H1 (cell line): ENCODE data around the gene RCSD1. TPM values are rescaled to one million over a fixed set of nuclear protein-coding genes. Genes with fewer than 3 reads are reported as not detected.

Experiments used
- CTCF ChIA-PET: fragments of 300-600 bp; sonication (Branson Sonifier 250); formaldehyde crosslinking; loops from one replicate; lab custom pipeline; 2021; ENCODE audit not compliant: partially characterized antibody; lab: Charles Lee
- POLR2A ChIA-PET: fragments of 300-600 bp; sonication (Branson Sonifier 250); formaldehyde crosslinking; loops from one replicate; lab custom pipeline; 2021; ENCODE audit warnings: inconsistent platforms; ENCODE audit not compliant: partially characterized antibody; lab: Charles Lee
- DNase-seq, 2 experiments: peaks; one replicate each; pipeline versions ENCODE4 v3.0.0 to v3.0.0-alpha.2; 2010 to 2022; ENCODE audit warnings: low spot score in 2 of 2, low read depth in 1 of 2, mixed read lengths in 1 of 2
- FAIRE-seq: peaks from 2 replicates; lab custom pipeline; 2011; peaks lifted over from hg19 to GRCh38; lab: Jason Lieb, UNC
- H2AFZ ChIP-seq: 2 replicates; pipeline ENCODE4 v1.8.1; 2012; ENCODE audit warnings: low read length, inconsistent platforms
- H2AK5ac ChIP-seq: 2 replicates; pipeline ENCODE4 v1.6.1; 2013; ENCODE audit warnings: low read depth, low read length
- H2BK120ac ChIP-seq: replicated peaks from 2 replicates; pipeline ENCODE3; 2013; ENCODE audit warnings: low read depth, low read length, inconsistent platforms
- H2BK12ac ChIP-seq: 2 replicates; pipeline ENCODE4 v1.6.1; 2013; ENCODE audit warnings: low read depth, low read length
- H2BK15ac ChIP-seq: 2 replicates; pipeline ENCODE4 v1.6.1; 2013; ENCODE audit warnings: low read length
- H2BK20ac ChIP-seq: 2 replicates; pipeline ENCODE4 v1.6.1; 2013; ENCODE audit warnings: low read length
- H2BK5ac ChIP-seq: 2 replicates; pipeline ENCODE4 v1.6.1; 2013; ENCODE audit warnings: low read depth, low read length
- H3K14ac ChIP-seq: 2 replicates; pipeline ENCODE4 v1.6.1; 2013; ENCODE audit warnings: inconsistent platforms; ENCODE audit not compliant: insufficient read length
- H3K18ac ChIP-seq: 2 replicates; pipeline ENCODE4 v1.6.1; 2013; ENCODE audit warnings: low read length; ENCODE audit errors: extremely low read depth
- H3K23ac ChIP-seq: 2 replicates; pipeline ENCODE4 v1.6.1; 2013; ENCODE audit warnings: inconsistent platforms; ENCODE audit not compliant: insufficient read length
- H3K23me2 ChIP-seq: 2 replicates; pipeline ENCODE4 v1.6.1; 2013; ENCODE audit warnings: low read depth, low read length
- H3K27ac ChIP-seq: 2 replicates; pipeline ENCODE4 v1.6.1; 2011; ENCODE audit warnings: low read depth, low read length, inconsistent platforms
- H3K27me3 ChIP-seq, 4 experiments: replicated peaks in 1 of 4; 1 replicate in 1 of 4; 2 replicates in 3 of 4; pipeline versions ENCODE4 v1.6.1 to v1.8.1; 2011 to 2013; ENCODE audit warnings: low read length in 3 of 4, mild to moderate bottlenecking in 3 of 4, inconsistent platforms in 2 of 4, mixed read lengths in 2 of 4, moderate library complexity in 1 of 4; ENCODE audit not compliant: control insufficient read depth in 3 of 4, insufficient read depth in 3 of 4; ENCODE audit errors: extremely low read depth in 1 of 4
- H3K36me3 ChIP-seq, 4 experiments: 2 replicates each; pipeline versions ENCODE4 v1.6.1 to v1.8.1; 2011 to 2013; ENCODE audit warnings: mild to moderate bottlenecking in 4 of 4, low read length in 3 of 4, moderate library complexity in 2 of 4, control low read depth in 1 of 4, inconsistent platforms in 1 of 4; ENCODE audit not compliant: insufficient read depth in 4 of 4, control insufficient read depth in 2 of 4
- H3K4ac ChIP-seq: replicated peaks from 2 replicates; pipeline ENCODE3; 2013; ENCODE audit warnings: low read length, low read depth, mixed read lengths, inconsistent platforms; ENCODE audit not compliant: insufficient read length
- H3K4me1 ChIP-seq, 4 experiments: replicated peaks in 1 of 4; 1 replicate in 1 of 4; 2 replicates in 3 of 4; pipeline versions ENCODE4 v1.6.1 to v1.8.1; 2011 to 2013; ENCODE audit warnings: low read length in 3 of 4, inconsistent platforms in 2 of 4, mixed read lengths in 1 of 4; ENCODE audit not compliant: insufficient read depth in 4 of 4, control insufficient read depth in 3 of 4
- H3K4me2 ChIP-seq, 2 experiments: 2 replicates each; pipeline versions ENCODE4 v1.6.1 to v1.8.1; 2011 to 2013; ENCODE audit warnings: low read depth in 2 of 2, low read length in 2 of 2, control low read depth in 1 of 2, inconsistent platforms in 1 of 2, mild to moderate bottlenecking in 1 of 2; ENCODE audit not compliant: insufficient read depth in 1 of 2
- H3K4me3 ChIP-seq, 4 experiments: fragments of 200-600, 300-600 bp in 1 of 4; sonication (generic), shearing (Covaris generic), sonication (Bioruptor Twin) in 1 of 4; 2 replicates each; pipeline versions ENCODE4 v1.5.1 to v1.8.1; 2011 to 2016; ENCODE audit warnings: low read length in 4 of 4, low read depth in 3 of 4, control low read depth in 2 of 4, inconsistent platforms in 2 of 4, mild to moderate bottlenecking in 2 of 4, mixed read lengths in 1 of 4, moderate library complexity in 1 of 4; ENCODE audit not compliant: insufficient read depth in 2 of 4; ENCODE audit errors: extremely low read depth in 1 of 4
- H3K56ac ChIP-seq: replicated peaks from 2 replicates; pipeline ENCODE3; 2013; ENCODE audit warnings: low read depth, mild to moderate bottlenecking, mixed read lengths, low read length, inconsistent platforms; ENCODE audit not compliant: insufficient read length
- H3K79me1 ChIP-seq: 2 replicates; pipeline ENCODE4 v1.6.1; 2013; ENCODE audit warnings: low read depth, low read length, control low read depth
- H3K79me2 ChIP-seq, 2 experiments: 2 replicates each; pipeline versions ENCODE4 v1.6.1 to v1.8.1; 2012 to 2013; ENCODE audit warnings: low read length in 2 of 2, mild to moderate bottlenecking in 2 of 2, inconsistent platforms in 1 of 2; ENCODE audit not compliant: insufficient read depth in 2 of 2, control insufficient read depth in 1 of 2
- H3K9ac ChIP-seq, 4 experiments: replicated peaks in 1 of 4; 1 replicate in 1 of 4; 2 replicates in 3 of 4; pipeline versions ENCODE4 v1.6.1 to v1.8.1; 2011 to 2013; ENCODE audit warnings: low read depth in 3 of 4, low read length in 3 of 4, control low read depth in 2 of 4, mild to moderate bottlenecking in 2 of 4, moderate library complexity in 2 of 4, inconsistent platforms in 1 of 4; ENCODE audit errors: extremely low read depth in 1 of 4
- H3K9me3 ChIP-seq, 2 experiments: 2 replicates each; pipeline versions ENCODE4 v1.6.1 to v1.8.1; 2012 to 2013; ENCODE audit warnings: mild to moderate bottlenecking in 2 of 2, moderate library complexity in 2 of 2, control low read depth in 1 of 2, inconsistent platforms in 1 of 2, low read depth in 1 of 2, low read length in 1 of 2, mixed read lengths in 1 of 2; ENCODE audit not compliant: insufficient read depth in 2 of 2
- H4K20me1 ChIP-seq, 2 experiments: replicated peaks in 1 of 2; 2 replicates each; pipeline versions ENCODE3 to v1.8.1; 2011 to 2013; ENCODE audit warnings: inconsistent platforms in 2 of 2, low read length in 2 of 2, mild to moderate bottlenecking in 1 of 2; ENCODE audit not compliant: insufficient read depth in 2 of 2, control insufficient read depth in 1 of 2
- H4K5ac ChIP-seq: 2 replicates; pipeline ENCODE4 v1.6.1; 2013; ENCODE audit warnings: low read length, low read depth, mixed read lengths, inconsistent platforms; ENCODE audit not compliant: insufficient read length
- H4K8ac ChIP-seq: 2 replicates; pipeline ENCODE4 v1.8.0; 2013; ENCODE audit warnings: mild to moderate bottlenecking, moderate library complexity, low read length, inconsistent platforms; ENCODE audit not compliant: insufficient read depth; ENCODE audit errors: extremely low read depth
- H4K91ac ChIP-seq: replicated peaks from 2 replicates; pipeline ENCODE3; 2013; ENCODE audit warnings: low read length, mixed read lengths, inconsistent platforms; ENCODE audit not compliant: insufficient read length
- FOSL1 ChIP-seq: IDR thresholded peaks from 2 replicates; pipeline ENCODE4 v1.6.1; 2011; ENCODE audit warnings: mild to moderate bottlenecking, low read depth, low read length, moderate library complexity; ENCODE audit not compliant: insufficient read depth
- WGBS, 2 experiments: shearing (Covaris generic) in 1 of 2; methylation state at CpG; one replicate each; pipeline versions ENCODE4 v1.1.6 to v1.1.7; 2013 to 2015; ENCODE audit warnings: low lambda C conversion rate in 2 of 2, mixed read lengths in 2 of 2, inconsistent platforms in 1 of 2, low coverage in 1 of 2, missing lambda C conversion rate in 1 of 2; ENCODE audit not compliant: insufficient replicate concordance in 2 of 2, insufficient coverage in 1 of 2, insufficient read length in 1 of 2; ENCODE audit errors: extremely low coverage in 1 of 2, missing lambda C conversion rate in 1 of 2; 5-methylcytosine and 5-hydroxymethylcytosine counted together
- polyA plus RNA-seq, 7 experiments: library from polyadenylated mRNA; depleted of rRNA in 3 of 7; stranded (reverse) in 5 of 7; unstranded in 2 of 7; fragments of >200 nt in 5 of 7; fragments of 200-250 nt in 2 of 7; gene quantifications; 1 replicate in 5 of 7; 2 replicates in 1 of 7; 4 replicates in 1 of 7; pipeline versions ENCODE4 v1.2.1 to v1.2.3, GENCODE V29; 2011 to 2013; ENCODE audit warnings: missing spikeins in 2 of 7, mixed read lengths in 2 of 7
- total RNA-seq: library from RNA; stranded (reverse); fragmentation: NEBNext Ultra II Directional; extraction: Animal tissue kit (Norgen Biotek cat#: 25700); gene quantifications from 2 replicates; pipeline ENCODE4 v1.2.1, GENCODE V29; 2021

Gene RCSD1
- total and polyA plus RNA-seq, 2 of the 8 experiments (the other 6 are each of a cell fraction or from before 2014, with no cell fraction given), result 0.47 to 0.69 TPM

GRCh38 chr1:167623951-167624350 lies 6.1 kb upstream of the RCSD1 start:
- no peak overlapping the region for H2BK20ac ChIP-seq
- H4K8ac ChIP-seq, result no peak overlapping the region
- no peak overlapping the region for H3K4ac ChIP-seq
- no peaks in the 10 kb centered on the region for H3K36me3 ChIP-seq
- H4K5ac ChIP-seq, result no peak overlapping the region
- H3K9me3 ChIP-seq, result no peaks in the 10 kb centered on the region
- H2BK12ac ChIP-seq, result no peak overlapping the region
- H3K27ac ChIP-seq, result no peak overlapping the region
- no peak overlapping the region for H4K91ac ChIP-seq
- no peak overlapping the region for H3K9ac ChIP-seq
- 91% methylated on average over 3 of the region's 3 CpGs; no CpG with 5 or more reads in 1 of the 2 experiments for WGBS, 2 experiments
- no peak overlapping the region for H3K14ac ChIP-seq
- no peak for FAIRE-seq
- H3K4me3 ChIP-seq, result no peak overlapping the region
- no peaks in the 10 kb centered on the region for H3K79me2 ChIP-seq
- ChIA-PET CTCF (interaction anchor here (4.1 kb wide), 1 partner anchor 63 kb away, joined by 13 read pairs; no protein-coding TSS in a partner anchor), POLR2A (no interaction called here)
- no peak overlapping the region for H3K4me2 ChIP-seq
- no peak overlapping the region for H2BK5ac ChIP-seq
- H3K23me2 ChIP-seq, result no peaks in the 10 kb centered on the region; the same call in 1 of the 2 replicates
- H3K18ac ChIP-seq, result no peak overlapping the region
- no peak overlapping the region for H3K23ac ChIP-seq
- no peak overlapping the region for H2BK15ac ChIP-seq
- no peak overlapping the region for H2BK120ac ChIP-seq
- no peaks in the 10 kb centered on the region for H4K20me1 ChIP-seq
- H3K27me3 ChIP-seq, result peaks cover 3 to 11% (median 8%) of the 10 kb centered on the region in 4 experiments
- peaks cover 0 to 2% (median 0%) of the 10 kb centered on the region in 4 experiments; a peak in 1 of 7 replicates for H3K4me1 ChIP-seq
- H2AK5ac ChIP-seq, result no peak overlapping the region
- no peak overlapping the region for H2AFZ ChIP-seq
- TF ChIP-seq FOSL1, result no peak
- no peak overlapping the region for H3K56ac ChIP-seq
- H3K79me1 ChIP-seq, result no peaks in the 10 kb centered on the region
- DNase-seq, result no peak
